Small intestine (tissue), 7 donors: ENCODE data around the gene SNAPC4. TPM values are rescaled to one million over a fixed set of nuclear protein-coding genes. Genes with fewer than 3 reads are reported as not detected.
"Not testable (repeated sequence)": the region's sequence is repeated elsewhere in the genome, so short reads cannot be mapped to it uniquely, and the experiment has no call there.

Experiments used
- DNase-seq, 2 donors: peaks; one replicate each; pipeline versions ENCODE4 v3.0.0 to v3.0.0-alpha.2; 2013
- FAIRE-seq: peaks from 2 replicates; lab custom pipeline; 2012; peaks lifted over from hg19 to GRCh38; lab: Jason Lieb, UNC
- H3K27ac ChIP-seq, 3 donors: one replicate each; pipeline ENCODE4 v1.5.1; 2013; ENCODE audit warnings: low read length in 2 of 3, mild to moderate bottlenecking in 2 of 3, control low read depth in 1 of 3, inconsistent platforms in 1 of 3, low read depth in 1 of 3, moderate library complexity in 1 of 3
- H3K27me3 ChIP-seq, 3 donors: one replicate each; pipeline ENCODE4 v1.6.1; 2013; ENCODE audit warnings: low read length in 3 of 3, inconsistent platforms in 1 of 3; ENCODE audit not compliant: control insufficient read depth in 3 of 3, insufficient read depth in 3 of 3
- H3K36me3 ChIP-seq, 3 donors: one replicate each; pipeline ENCODE4 v1.6.1; 2013; ENCODE audit warnings: low read length in 3 of 3, inconsistent platforms in 1 of 3, low read depth in 1 of 3, mild to moderate bottlenecking in 1 of 3, moderate library complexity in 1 of 3; ENCODE audit not compliant: control insufficient read depth in 3 of 3, insufficient read depth in 2 of 3
- H3K4me1 ChIP-seq, 3 donors: one replicate each; pipeline ENCODE4 v1.6.1; 2013; ENCODE audit warnings: low read length in 2 of 3, inconsistent platforms in 1 of 3, low read depth in 1 of 3, mild to moderate bottlenecking in 1 of 3, moderate library complexity in 1 of 3; ENCODE audit not compliant: control insufficient read depth in 3 of 3, insufficient read depth in 2 of 3
- H3K4me3 ChIP-seq, 3 donors: one replicate each; pipeline ENCODE4 v1.5.1; 2013; ENCODE audit warnings: low read length in 3 of 3, control low read depth in 1 of 3, inconsistent platforms in 1 of 3, low read depth in 1 of 3, mild to moderate bottlenecking in 1 of 3, moderate library complexity in 1 of 3
- H3K9me3 ChIP-seq, 2 donors: one replicate each; pipeline ENCODE4 v1.6.1; 2013; ENCODE audit warnings: low read depth in 1 of 2, low read length in 1 of 2; ENCODE audit not compliant: control insufficient read depth in 2 of 2, insufficient read depth in 1 of 2
- WGBS, 3 donors: extraction: QIAGEN DNeasy Blood & Tissue Kit; methylation state at CpG; one replicate each; pipeline ENCODE4 v1.1.7; 2013; 5-methylcytosine and 5-hydroxymethylcytosine counted together
- polyA plus RNA-seq, 4 donors: library from polyadenylated mRNA; stranded (reverse) in 3 of 4; unstranded in 1 of 4; fragments of 200-250 nt in 3 of 4; fragments of 120-200 nt in 1 of 4; gene quantifications; one replicate each; pipeline versions ENCODE4 v1.2.1 to v1.2.3, GENCODE V29; 2013
- donor health status: healthy with polysubstance abuse.
- donor health status: control.
- donor health status: control.
- donor health status: Bipolar disorder and iron deficiency.
- donor health status: healthy.

The SNAPC4 gene
- polyA plus RNA-seq, 4 donors: 5.4 to 11.2 (median 6.3) TPM

DNA sequence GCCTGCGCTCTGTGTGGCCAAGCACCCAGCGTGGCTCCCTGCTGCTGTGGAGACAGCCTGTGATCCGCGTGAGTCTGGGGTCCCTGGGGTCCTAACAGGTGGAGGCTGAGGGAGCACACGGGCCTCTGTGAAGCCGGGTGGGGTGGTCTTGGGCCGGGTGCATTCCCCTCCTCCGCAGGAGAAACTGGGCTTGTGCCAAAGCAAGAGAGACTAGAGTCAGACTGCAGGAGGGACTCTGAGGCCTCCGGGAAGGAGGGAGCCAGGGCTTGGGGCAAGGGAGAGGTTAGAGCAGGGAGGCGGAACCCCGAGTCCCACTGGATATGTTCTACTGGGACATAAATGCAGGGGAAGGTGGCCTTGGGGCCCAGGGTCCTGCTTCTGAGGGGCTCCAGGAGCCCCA lies 46.9 kb downstream of the SNAPC4 start:
- no peak overlapping the region for H3K27ac ChIP-seq
- 75 to 89% (median 87%) methylated on average over 11 of the region's 11 CpGs for WGBS, 3 donors
- peaks cover 0 to 35% (median 0%) of the 10 kb centered on the region in 3 donors for H3K4me1 ChIP-seq
- DNase-seq (no peak), FAIRE-seq (no peak)
- H3K4me3 ChIP-seq: no peak overlapping the region
- peaks cover 0 to 55% (median 0%) of the 10 kb centered on the region in 3 donors for H3K36me3 ChIP-seq
- H3K9me3 ChIP-seq: no peaks in the 10 kb centered on the region
- H3K27me3 ChIP-seq: no peaks in the 10 kb centered on the region

DNA sequence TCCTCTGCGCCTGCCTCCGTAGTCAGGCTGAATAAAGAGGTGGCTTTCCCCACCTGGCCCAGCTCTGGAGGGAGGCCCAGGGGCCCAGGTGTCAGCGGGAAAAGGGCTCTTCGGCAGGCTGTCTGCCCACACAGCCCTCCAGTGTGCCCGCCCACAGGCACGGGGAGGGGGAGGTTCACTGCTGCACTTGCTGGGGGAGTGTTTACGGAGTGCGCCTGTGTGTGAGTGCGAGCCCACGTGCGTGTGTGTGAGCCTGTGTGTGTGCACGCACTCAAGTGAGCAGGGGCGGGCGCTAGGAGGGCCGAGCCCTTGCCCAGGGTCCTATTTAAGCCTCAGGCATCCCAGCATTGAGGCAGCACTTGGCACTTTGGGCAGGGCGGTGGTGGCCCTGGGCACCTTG lies 47.3 kb downstream of the SNAPC4 start:
- 36 to 66% (median 55%) methylated on average over 16 of the region's 16 CpGs for WGBS, 3 donors
- Histone ChIP-seq H3K27ac (no peak overlapping the region), H3K9me3 (no peaks in the 10 kb centered on the region), H3K4me3 (no peak overlapping the region), H3K27me3 (no peaks in the 10 kb centered on the region), H3K36me3 (peaks cover 0 to 53% (median 0%) of the 10 kb centered on the region in 3 donors), H3K4me1 (peaks cover 0 to 35% (median 0%) of the 10 kb centered on the region in 3 donors)
- peak in 1 of 2 donors; percentile 46 for DNase-seq
- no peak for FAIRE-seq

DNA sequence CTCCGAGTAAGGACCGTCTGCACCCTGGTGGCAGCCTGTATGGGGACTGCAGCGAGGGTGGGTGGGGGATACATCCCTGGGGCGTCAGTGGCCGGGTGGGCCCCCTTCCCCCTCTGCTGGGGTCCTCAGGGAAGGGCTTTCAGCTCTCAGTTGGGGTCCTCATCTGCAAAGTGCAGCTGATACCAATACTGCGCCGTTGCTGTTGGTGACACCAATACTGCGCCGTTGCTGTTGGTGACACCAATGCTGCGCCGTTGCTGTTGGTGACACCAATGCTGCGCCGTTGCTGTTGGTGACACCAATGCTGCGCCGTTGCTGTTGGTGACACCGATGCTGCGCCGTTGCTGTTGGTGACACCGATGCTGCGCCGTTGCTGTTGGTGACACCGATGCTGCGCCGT lies 48.1 kb downstream of the SNAPC4 start:
- FAIRE-seq, H3K27me3 ChIP-seq, H3K4me3 ChIP-seq, H3K9me3 ChIP-seq, H3K27ac ChIP-seq, DNase-seq: not testable (repeated sequence)
- H3K36me3 ChIP-seq: peaks cover 0 to 45% (median 0%) of the 10 kb centered on the region in 3 donors
- peaks cover 0 to 37% (median 0%) of the 10 kb centered on the region in 3 donors for H3K4me1 ChIP-seq
- 85 to 91% (median 86%) methylated on average over 11 to 24 of the region's 24 CpGs for WGBS, 3 donors

DNA sequence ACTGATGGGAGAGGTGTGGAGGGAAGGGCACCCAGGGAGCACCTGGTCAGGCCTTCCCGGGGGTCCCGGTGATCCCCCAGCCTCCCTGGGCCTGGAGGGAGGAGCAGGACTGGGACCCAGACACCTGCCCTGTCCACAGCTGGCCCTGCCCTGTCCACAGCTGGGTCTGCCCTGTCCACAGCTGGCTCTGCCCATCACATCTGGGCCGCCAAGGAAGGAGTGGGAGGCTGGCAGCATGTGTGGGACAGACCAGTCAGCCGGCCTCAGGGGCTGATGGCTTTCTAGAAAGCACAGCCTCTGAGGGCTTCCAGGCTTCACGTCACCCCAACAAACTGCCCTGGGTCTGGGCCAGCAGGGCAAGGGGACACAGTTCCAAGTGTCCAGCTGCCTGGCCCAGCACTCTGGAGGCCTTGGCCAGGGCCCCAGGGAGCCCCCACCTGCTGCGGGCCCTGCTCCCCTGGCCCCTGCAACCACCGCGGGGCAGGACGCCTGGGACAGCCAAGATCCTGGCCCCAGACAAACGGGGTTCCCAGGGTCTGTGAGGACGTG lies 48.6 kb downstream of the SNAPC4 start:
- FAIRE-seq: no peak
- no peak overlapping the region for H3K27ac ChIP-seq
- 67 to 82% (median 67%) methylated on average over 11 of the region's 11 CpGs for WGBS, 3 donors
- DNase-seq: no peak
- peaks cover 0 to 42% (median 0%) of the 10 kb centered on the region in 3 donors for H3K4me1 ChIP-seq
- no peaks in the 10 kb centered on the region for H3K9me3 ChIP-seq
- no peak overlapping the region for H3K4me3 ChIP-seq
- no peaks in the 10 kb centered on the region for H3K27me3 ChIP-seq
- H3K36me3 ChIP-seq: peaks cover 0 to 39% (median 0%) of the 10 kb centered on the region in 3 donors

Other genes with a start within 250 kb of the SNAPC4 start
- not detected for gene LHX3, start 195.0 kb downstream of the SNAPC4 start, polyA plus RNA-seq
- gene QSOX2, start 154.4 kb downstream of the SNAPC4 start, polyA plus RNA-seq: 10 to 100 TPM in 1 of 4 donors, 1 to 10 TPM in 3; 1.4 to 11.0 (median 4.3) TPM
- 1 to 10 TPM in 1 of 4 donors, under 1 TPM in 1, not detected in 2; 0.01 to 2.7 TPM for gene CCDC187, start 96.1 kb downstream of the SNAPC4 start, polyA plus RNA-seq
- gene GPSM1, start 72.6 kb downstream of the SNAPC4 start, polyA plus RNA-seq: 10 to 100 TPM in 1 of 4 donors, 1 to 10 TPM in 3; 1.1 to 40.9 (median 2.9) TPM
- gene DNLZ, start 36.4 kb downstream of the SNAPC4 start, polyA plus RNA-seq: 10 to 100 TPM in 2 of 4 donors, 1 to 10 TPM in 2; 8.5 to 16.1 (median 11.0) TPM
- 1 to 10 TPM; 1.8 to 3.8 (median 2.3) TPM for gene CARD9, start 26.5 kb downstream of the SNAPC4 start, polyA plus RNA-seq
- 10 to 100 TPM; 22.7 to 46.4 (median 31.8) TPM for gene ENTR1, start 10.4 kb upstream of the SNAPC4 start, polyA plus RNA-seq
- 10 to 100 TPM; 34.7 to 64.9 (median 48.9) TPM for gene PMPCA, start 10.5 kb upstream of the SNAPC4 start, polyA plus RNA-seq
- 1 to 10 TPM; 5.7 to 9.6 (median 7.3) TPM for gene INPP5E, start 39.7 kb upstream of the SNAPC4 start, polyA plus RNA-seq
- gene SEC16A, start 82.9 kb upstream of the SNAPC4 start, polyA plus RNA-seq: 10 to 100 TPM; 37.4 to 54.8 (median 39.7) TPM
- gene NOTCH1, start 145.9 kb upstream of the SNAPC4 start, polyA plus RNA-seq: 10 to 100 TPM in 2 of 4 donors, 1 to 10 TPM in 2; 1.8 to 19.8 (median 7.3) TPM